SK-N-SH treated with all-trans-retinoic acid at 6 μM for 48 hours (cell line): Measurements from ENCODE around the gene ATP2B3.

Experiments
- ATAC-seq: fragments of 200-7000 bp; cut with Tn5 transposase; 3 replicates; pipeline ENCODE4 v1.9.1; 2020; ENCODE audit warnings: mild to moderate bottlenecking, moderate library complexity
- BACH2 ChIP-seq: fragments of 250-450 bp; sonication (Bioruptor Pico); IDR thresholded peaks from 2 replicates; pipeline ENCODE4 v1.9.0; 2021; ENCODE audit warnings: mild to moderate bottlenecking, borderline replicate concordance
- CSDC2 ChIP-seq: fragments of 250-450 bp; sonication (Bioruptor Pico); IDR thresholded peaks from 2 replicates; pipeline ENCODE4 v1.5.0; 2020; ENCODE audit warnings: mild to moderate bottlenecking, moderate library complexity
- CSRNP3 ChIP-seq: fragments of 250-450 bp; sonication (Bioruptor Pico); IDR thresholded peaks from 2 replicates; pipeline ENCODE4 v1.5.1; 2021; ENCODE audit warnings: mild to moderate bottlenecking, moderate library complexity
- ESRRG ChIP-seq: fragments of 250-450 bp; sonication (Bioruptor Pico); IDR thresholded peaks from 2 replicates; pipeline ENCODE4 v1.6.1; 2021; ENCODE audit warnings: mild to moderate bottlenecking
- GLIS3 ChIP-seq: fragments of 250-450 bp; sonication (Bioruptor Pico); IDR thresholded peaks from 2 replicates; pipeline ENCODE4 v1.5.0; 2020; ENCODE audit warnings: mild to moderate bottlenecking, moderate library complexity
- ISL1 ChIP-seq: fragments of 250-450 bp; sonication (Bioruptor Pico); IDR thresholded peaks from 2 replicates; pipeline ENCODE4 v2.1.2; 2022; ENCODE audit warnings: mild to moderate bottlenecking, moderate library complexity
- OSR1 ChIP-seq: fragments of 250-450 bp; sonication (Bioruptor Pico); IDR thresholded peaks from 2 replicates; pipeline ENCODE4 v1.8.0; 2022; ENCODE audit warnings: moderate library complexity, mild to moderate bottlenecking, inconsistent platforms
- POU6F1 ChIP-seq: fragments of 250-450 bp; sonication (Bioruptor Pico); IDR thresholded peaks from 2 replicates; pipeline ENCODE4 v1.8.0; 2021; ENCODE audit warnings: low read depth, mild to moderate bottlenecking, moderate library complexity, borderline replicate concordance
- PPARA ChIP-seq: fragments of 250-450 bp; sonication (Bioruptor Pico); IDR thresholded peaks from 2 replicates; pipeline ENCODE4 v1.5.0; 2020; ENCODE audit warnings: mild to moderate bottlenecking, borderline replicate concordance
- SNAI2 ChIP-seq: fragments of 250-450 bp; sonication (Bioruptor Pico); IDR thresholded peaks from 2 replicates; pipeline ENCODE4 v1.5.0; 2020; ENCODE audit warnings: mild to moderate bottlenecking, moderate library complexity
- TCF4 ChIP-seq: fragments of 250-450 bp; sonication (Bioruptor Pico); IDR thresholded peaks from 2 replicates; pipeline ENCODE4 v1.8.0; 2021; ENCODE audit warnings: mild to moderate bottlenecking, moderate library complexity, borderline replicate concordance
- TOX ChIP-seq: fragments of 250-450 bp; sonication (Bioruptor Pico); IDR thresholded peaks from 2 replicates; pipeline ENCODE4 v1.8.0; 2021; ENCODE audit warnings: mild to moderate bottlenecking, moderate library complexity, borderline replicate concordance
- TSHZ2 ChIP-seq: fragments of 250-450 bp; sonication (Bioruptor Pico); IDR thresholded peaks from 2 replicates; pipeline ENCODE4 v1.5.0; 2020; ENCODE audit warnings: mild to moderate bottlenecking, moderate library complexity
- ZC3H10 ChIP-seq: fragments of 250-450 bp; sonication (Bioruptor Pico); IDR thresholded peaks from 2 replicates; pipeline ENCODE4 v1.5.1; 2021; ENCODE audit warnings: mild to moderate bottlenecking, moderate library complexity
- ZFP3 ChIP-seq: fragments of 250-450 bp; sonication (Bioruptor Pico); IDR thresholded peaks from 2 replicates; pipeline ENCODE4 v1.5.0; 2020; ENCODE audit warnings: mild to moderate bottlenecking, moderate library complexity
- ZFP30 ChIP-seq: fragments of 450-650 bp; formaldehyde crosslinking; IDR thresholded peaks from 2 replicates; pipeline ENCODE4 v1.5.0; 2022; ENCODE audit warnings: mild to moderate bottlenecking, moderate library complexity
- ZNF565 ChIP-seq: fragments of 450-650 bp; formaldehyde crosslinking; conservative IDR thresholded peaks from 2 replicates; pipeline ENCODE4 v1.5.0; 2020; ENCODE audit warnings: low read depth, mild to moderate bottlenecking, moderate library complexity
- ZNF70 ChIP-seq: fragments of 450-650 bp; formaldehyde crosslinking; IDR thresholded peaks from 2 replicates; pipeline ENCODE4 v1.5.0; 2020; ENCODE audit warnings: mild to moderate bottlenecking, moderate library complexity
- ZNF8 ChIP-seq: fragments of 450-650 bp; formaldehyde crosslinking; IDR thresholded peaks from 2 replicates; pipeline ENCODE4 v1.5.0; 2020; ENCODE audit warnings: mild to moderate bottlenecking, moderate library complexity
- TF ChIP-seq, protein P1 (sequence below): fragments of 250-450 bp; sonication (Bioruptor Pico); IDR thresholded peaks from 2 replicates; pipeline ENCODE4 v1.5.1; 2020; ENCODE audit warnings: low read depth, mild to moderate bottlenecking, moderate library complexity
- TF ChIP-seq, protein P2 (sequence below): fragments of 250-450 bp; sonication (Bioruptor Pico); IDR thresholded peaks from 2 replicates; pipeline ENCODE4 v1.8.0; 2020; ENCODE audit warnings: mild to moderate bottlenecking, moderate library complexity, borderline replicate concordance

Gene ATP2B3

DNA sequence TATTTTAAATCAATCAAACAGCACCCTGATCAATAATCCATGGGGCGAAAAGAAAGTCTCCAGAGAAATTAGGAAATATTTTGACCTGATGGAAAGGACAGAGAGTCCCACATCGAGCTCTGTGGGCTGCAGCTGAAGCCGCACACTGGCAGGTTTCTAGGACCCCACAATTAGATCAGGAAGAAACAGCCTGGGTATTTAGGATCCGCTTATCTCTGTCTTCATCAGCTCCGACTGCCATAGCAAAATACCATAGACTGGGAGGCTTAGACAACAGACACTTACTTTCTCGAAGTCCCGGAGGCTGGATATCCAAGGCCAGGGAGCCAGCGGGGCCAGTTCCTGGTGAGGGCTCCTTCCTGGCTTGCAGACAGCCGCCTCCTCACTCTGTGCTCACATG lies 45.1 kb downstream of the ATP2B3 start:
- no peak for ATAC-seq
- TF ChIP-seq ISL1, result no peak
- TF ChIP-seq SNAI2, result no peak
- no peak for TF ChIP-seq ZC3H10 (CRISPR knock-in tag)
- TF ChIP-seq, protein P1, sequence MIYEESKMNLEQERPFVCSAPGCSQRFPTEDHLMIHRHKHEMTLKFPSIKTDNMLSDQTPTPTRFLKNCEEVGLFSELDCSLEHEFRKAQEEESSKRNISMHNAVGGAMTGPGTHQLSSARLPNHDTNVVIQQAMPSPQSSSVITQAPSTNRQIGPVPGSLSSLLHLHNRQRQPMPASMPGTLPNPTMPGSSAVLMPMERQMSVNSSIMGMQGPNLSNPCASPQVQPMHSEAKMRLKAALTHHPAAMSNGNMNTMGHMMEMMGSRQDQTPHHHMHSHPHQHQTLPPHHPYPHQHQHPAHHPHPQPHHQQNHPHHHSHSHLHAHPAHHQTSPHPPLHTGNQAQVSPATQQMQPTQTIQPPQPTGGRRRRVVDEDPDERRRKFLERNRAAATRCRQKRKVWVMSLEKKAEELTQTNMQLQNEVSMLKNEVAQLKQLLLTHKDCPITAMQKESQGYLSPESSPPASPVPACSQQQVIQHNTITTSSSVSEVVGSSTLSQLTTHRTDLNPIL (CRISPR knock-in tag), result no peak
- TF ChIP-seq BACH2 (CRISPR knock-in tag), result no peak
- no peak for TF ChIP-seq CSRNP3 (CRISPR knock-in tag)
- no peak for TF ChIP-seq TSHZ2 (CRISPR knock-in tag)
- TF ChIP-seq ESRRG (CRISPR knock-in tag), result no peak
- TF ChIP-seq TOX, result no peak
- no peak for TF ChIP-seq PPARA (CRISPR knock-in tag)
- TF ChIP-seq, all 23 proteins: peak for 0

GRCh38 chrX:153564047-153564606 lies 46.7 kb downstream of the ATP2B3 start:
- TF ChIP-seq ZFP3 (no peak), SNAI2 (no peak), POU6F1 (CRISPR knock-in tag) (no peak), TCF4 (CRISPR knock-in tag) (no peak), ZC3H10 (CRISPR knock-in tag) (no peak), PPARA (CRISPR knock-in tag) (no peak), TOX (no peak), ESRRG (CRISPR knock-in tag) (no peak), OSR1 (CRISPR knock-in tag) (no peak), ZNF70 (no peak), ZFP30 (CRISPR knock-in tag) (no peak), ZNF565 (CRISPR knock-in tag) (no peak), GLIS3 (CRISPR knock-in tag) (no peak), TSHZ2 (CRISPR knock-in tag) (no peak), ZNF8 (no peak), CSDC2 (CRISPR knock-in tag) (no peak), ISL1 (no peak), BACH2 (CRISPR knock-in tag) (no peak)
- TF ChIP-seq, protein P2, sequence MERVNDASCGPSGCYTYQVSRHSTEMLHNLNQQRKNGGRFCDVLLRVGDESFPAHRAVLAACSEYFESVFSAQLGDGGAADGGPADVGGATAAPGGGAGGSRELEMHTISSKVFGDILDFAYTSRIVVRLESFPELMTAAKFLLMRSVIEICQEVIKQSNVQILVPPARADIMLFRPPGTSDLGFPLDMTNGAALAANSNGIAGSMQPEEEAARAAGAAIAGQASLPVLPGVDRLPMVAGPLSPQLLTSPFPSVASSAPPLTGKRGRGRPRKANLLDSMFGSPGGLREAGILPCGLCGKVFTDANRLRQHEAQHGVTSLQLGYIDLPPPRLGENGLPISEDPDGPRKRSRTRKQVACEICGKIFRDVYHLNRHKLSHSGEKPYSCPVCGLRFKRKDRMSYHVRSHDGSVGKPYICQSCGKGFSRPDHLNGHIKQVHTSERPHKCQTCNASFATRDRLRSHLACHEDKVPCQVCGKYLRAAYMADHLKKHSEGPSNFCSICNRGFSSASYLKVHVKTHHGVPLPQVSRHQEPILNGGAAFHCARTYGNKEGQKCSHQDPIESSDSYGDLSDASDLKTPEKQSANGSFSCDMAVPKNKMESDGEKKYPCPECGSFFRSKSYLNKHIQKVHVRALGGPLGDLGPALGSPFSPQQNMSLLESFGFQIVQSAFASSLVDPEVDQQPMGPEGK, result no peak
- TF ChIP-seq, protein P1 (CRISPR knock-in tag), result no peak

More at GRCh38 chrX:153564047-153564606, 46.7 kb downstream of the ATP2B3 start:
- ATAC-seq, result no peak
